Bronchial epithelial cell (primary cell): ENCODE measurements around the gene C17orf113. TPM values are rescaled to one million over a fixed set of nuclear protein-coding genes. Genes with fewer than 3 reads are reported as not detected.
"Not testable (repeated sequence)": the region's sequence is repeated elsewhere in the genome, so short reads cannot be mapped to it uniquely, and the experiment has no call there.

Experiments used
- DNase-seq: peaks from one replicate; pipeline ENCODE4 v3.0.0-alpha.2; 2010; ENCODE audit warnings: low read depth
- FAIRE-seq: peaks from 2 replicates; lab custom pipeline; 2011; peaks lifted over from hg19 to GRCh38; lab: Jason Lieb, UNC
- H3K27me3 ChIP-seq: 2 replicates; pipeline ENCODE4 v1.5.1; 2011; ENCODE audit warnings: low read length; ENCODE audit not compliant: control insufficient read depth, insufficient read depth
- H3K36me3 ChIP-seq: 2 replicates; pipeline ENCODE4 v1.5.1; 2011; ENCODE audit warnings: low read length; ENCODE audit not compliant: control insufficient read depth, insufficient read depth
- H3K4me3 ChIP-seq: 2 replicates; pipeline ENCODE4 v1.5.1; 2011; ENCODE audit warnings: mild to moderate bottlenecking, low read depth, low read length, control low read depth
- total RNA-seq: library from RNA; depleted of rRNA; stranded (reverse); fragments of >200 nt; gene quantifications from 2 replicates; pipeline ENCODE4 v1.2.1, GENCODE V29; 2014
- TF ChIP-seq, protein P1 (sequence below): IDR thresholded peaks from 2 replicates; pipeline ENCODE4 v1.5.1; 2011; ENCODE audit warnings: mild to moderate bottlenecking, moderate library complexity, low read length, control low read depth, inconsistent platforms; ENCODE audit not compliant: insufficient read depth, severe bottlenecking

The C17orf113 gene
- total RNA-seq, 1 donor from 2014 or later = 0.26 TPM

DNA sequence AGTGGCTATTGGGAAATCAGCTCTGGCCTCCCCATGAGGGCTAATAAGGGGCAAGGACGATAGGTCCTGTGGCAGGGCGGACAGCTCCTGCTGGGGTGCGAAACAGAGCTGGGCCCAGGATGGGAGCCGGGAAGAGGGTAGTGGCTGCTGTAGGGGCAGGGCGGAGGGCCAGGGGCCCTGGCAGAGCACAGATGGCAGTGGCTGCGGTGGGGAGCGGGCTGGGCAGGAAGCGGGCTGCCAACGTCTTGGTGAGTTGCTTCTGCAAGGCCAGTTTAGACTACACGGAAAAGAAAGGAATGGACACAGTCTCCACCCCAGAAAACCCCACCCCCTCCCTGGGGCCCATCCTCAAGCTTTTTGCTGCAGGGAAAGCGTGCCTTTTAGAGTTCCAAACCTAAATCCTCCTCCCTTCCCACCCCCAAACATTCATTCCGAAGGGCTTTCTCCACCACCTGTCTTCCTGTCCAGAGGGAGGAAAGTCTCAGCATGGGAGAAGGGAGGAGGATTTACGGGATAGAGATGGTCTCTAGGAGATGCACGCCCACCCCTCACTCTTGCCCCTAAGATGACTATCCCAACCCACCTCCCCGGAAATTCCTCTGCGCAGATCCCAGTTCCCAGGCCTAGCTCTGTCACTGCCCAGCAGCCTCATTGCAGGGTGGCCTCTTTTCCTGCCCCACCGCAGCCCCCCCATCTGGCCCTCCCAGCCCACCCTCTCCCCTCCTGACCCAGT, 23.4 kb downstream of the C17orf113 start:
- TF ChIP-seq, protein P1, sequence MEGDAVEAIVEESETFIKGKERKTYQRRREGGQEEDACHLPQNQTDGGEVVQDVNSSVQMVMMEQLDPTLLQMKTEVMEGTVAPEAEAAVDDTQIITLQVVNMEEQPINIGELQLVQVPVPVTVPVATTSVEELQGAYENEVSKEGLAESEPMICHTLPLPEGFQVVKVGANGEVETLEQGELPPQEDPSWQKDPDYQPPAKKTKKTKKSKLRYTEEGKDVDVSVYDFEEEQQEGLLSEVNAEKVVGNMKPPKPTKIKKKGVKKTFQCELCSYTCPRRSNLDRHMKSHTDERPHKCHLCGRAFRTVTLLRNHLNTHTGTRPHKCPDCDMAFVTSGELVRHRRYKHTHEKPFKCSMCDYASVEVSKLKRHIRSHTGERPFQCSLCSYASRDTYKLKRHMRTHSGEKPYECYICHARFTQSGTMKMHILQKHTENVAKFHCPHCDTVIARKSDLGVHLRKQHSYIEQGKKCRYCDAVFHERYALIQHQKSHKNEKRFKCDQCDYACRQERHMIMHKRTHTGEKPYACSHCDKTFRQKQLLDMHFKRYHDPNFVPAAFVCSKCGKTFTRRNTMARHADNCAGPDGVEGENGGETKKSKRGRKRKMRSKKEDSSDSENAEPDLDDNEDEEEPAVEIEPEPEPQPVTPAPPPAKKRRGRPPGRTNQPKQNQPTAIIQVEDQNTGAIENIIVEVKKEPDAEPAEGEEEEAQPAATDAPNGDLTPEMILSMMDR = no peak
- no peak overlapping the region for H3K4me3 ChIP-seq
- DNase-seq = no peak
- no peak for FAIRE-seq
- peaks cover 17% of the 10 kb centered on the region for H3K36me3 ChIP-seq
- H3K27me3 ChIP-seq = no peaks in the 10 kb centered on the region

DNA sequence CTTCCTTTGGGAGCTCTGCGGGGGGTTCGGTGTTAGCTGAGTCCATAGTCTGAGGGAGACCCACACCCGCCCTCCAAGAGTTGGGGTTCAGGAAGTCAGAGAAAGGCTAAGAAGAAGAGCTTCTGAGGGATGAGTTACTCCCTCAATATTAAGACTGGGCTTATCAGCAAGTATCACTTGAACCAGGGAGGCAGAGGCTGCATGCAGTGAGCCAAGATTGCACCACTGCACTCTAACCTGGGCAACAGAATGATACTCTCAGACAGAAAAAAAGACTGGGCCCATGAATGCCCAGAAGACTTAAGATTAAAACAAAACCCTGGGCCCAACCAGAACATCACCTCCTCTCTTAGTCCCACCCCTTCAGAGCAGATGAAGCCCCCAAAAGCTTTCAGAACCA, 24.5 kb downstream of the C17orf113 start:
- TF ChIP-seq, protein P1 = no peak
- no peak overlapping the region for H3K4me3 ChIP-seq
- no peaks in the 10 kb centered on the region for H3K27me3 ChIP-seq
- no peak for FAIRE-seq
- DNase-seq = no peak
- H3K36me3 ChIP-seq = peaks cover 18% of the 10 kb centered on the region

DNA sequence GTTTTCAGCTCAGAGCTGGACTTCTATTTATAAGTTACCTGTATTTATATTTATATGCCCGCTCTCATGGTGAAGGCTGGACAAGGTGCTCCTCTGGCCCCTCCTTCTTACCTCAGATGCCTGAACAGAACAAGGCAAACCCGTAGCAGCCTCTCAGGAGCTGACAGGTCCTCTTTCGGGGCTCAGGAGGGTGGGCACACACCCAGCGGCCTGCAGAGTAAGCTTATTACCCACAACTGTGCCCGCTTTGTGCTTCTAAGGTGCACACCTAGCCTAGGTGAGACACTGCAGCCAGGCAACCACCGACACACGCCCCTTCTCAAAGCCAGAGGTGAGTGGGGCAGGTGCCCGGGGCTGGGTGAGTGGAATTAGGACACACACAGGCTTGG, 25.2 kb downstream of the C17orf113 start:
- H3K4me3 ChIP-seq = no peak overlapping the region
- no peak for FAIRE-seq
- DNase-seq = no peak
- peaks cover 18% of the 10 kb centered on the region for H3K36me3 ChIP-seq
- TF ChIP-seq, protein P1 = no peak
- no peaks in the 10 kb centered on the region for H3K27me3 ChIP-seq

DNA sequence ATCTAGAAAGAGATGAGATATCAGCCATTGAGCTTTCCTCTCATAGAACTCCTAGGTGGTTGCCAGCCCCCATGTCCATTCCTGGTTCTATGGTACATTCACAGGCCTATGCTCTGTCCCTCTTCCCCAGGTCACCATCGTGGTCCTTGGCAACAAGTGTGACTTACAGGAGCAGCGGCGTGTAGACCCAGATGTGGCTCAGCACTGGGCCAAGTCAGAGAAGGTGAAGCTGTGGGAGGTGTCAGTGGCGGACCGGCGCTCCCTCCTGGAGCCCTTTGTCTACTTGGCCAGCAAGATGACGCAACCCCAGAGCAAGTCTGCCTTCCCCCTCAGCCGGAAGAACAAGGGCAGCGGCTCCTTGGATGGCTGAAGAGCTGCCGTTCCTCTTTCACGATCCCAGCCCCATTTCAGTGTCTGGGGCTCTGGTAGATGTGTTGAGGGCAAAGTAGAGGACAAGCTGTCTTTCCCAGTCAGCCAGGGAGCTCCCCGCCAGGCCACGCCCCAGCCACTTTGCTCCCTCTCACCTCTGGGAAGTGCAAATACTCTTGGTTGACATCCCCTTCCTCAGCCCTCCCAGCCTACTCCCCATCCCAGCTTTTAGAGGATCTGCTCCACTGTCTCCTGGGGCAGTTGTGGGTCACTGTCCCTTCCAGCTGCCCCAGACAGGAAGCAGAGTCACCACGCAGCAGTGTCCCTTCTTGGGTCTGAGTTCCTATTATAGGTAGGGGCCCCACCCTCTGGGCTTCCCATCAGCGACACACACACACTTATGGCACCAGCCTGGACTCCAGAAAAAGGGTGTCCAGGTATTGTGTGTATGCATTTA, 26.7 kb downstream of the C17orf113 start:
- FAIRE-seq (no peak), DNase-seq (no peak)
- H3K36me3 ChIP-seq = peaks cover 18% of the 10 kb centered on the region
- H3K27me3 ChIP-seq = no peaks in the 10 kb centered on the region
- no peak overlapping the region for H3K4me3 ChIP-seq
- TF ChIP-seq, protein P1 = no peak

DNA sequence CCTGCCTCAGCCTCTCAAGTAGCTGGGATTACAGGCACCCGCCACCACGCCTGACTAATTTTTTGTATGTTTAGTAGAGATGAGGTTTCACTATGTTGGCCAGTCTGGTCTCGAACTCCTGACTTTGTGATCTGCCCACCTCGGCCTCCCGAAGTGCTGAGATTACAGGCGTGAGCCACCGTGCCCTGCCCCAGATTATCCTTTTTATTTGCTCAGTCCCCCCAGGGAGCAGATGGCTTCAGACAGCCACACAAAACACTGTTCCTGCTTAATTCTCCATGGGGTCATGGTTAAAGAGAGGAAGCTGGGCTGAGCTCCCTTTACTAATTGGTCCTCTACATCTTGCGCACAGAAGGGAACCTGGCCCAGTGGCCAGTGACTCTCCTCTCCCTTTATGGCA, 29.6 kb downstream of the C17orf113 start:
- not testable (repeated sequence) for DNase-seq, H3K27me3 ChIP-seq, FAIRE-seq
- peak overlapping the region; percentile 84 for H3K4me3 ChIP-seq
- H3K36me3 ChIP-seq = peaks cover 18% of the 10 kb centered on the region

DNA sequence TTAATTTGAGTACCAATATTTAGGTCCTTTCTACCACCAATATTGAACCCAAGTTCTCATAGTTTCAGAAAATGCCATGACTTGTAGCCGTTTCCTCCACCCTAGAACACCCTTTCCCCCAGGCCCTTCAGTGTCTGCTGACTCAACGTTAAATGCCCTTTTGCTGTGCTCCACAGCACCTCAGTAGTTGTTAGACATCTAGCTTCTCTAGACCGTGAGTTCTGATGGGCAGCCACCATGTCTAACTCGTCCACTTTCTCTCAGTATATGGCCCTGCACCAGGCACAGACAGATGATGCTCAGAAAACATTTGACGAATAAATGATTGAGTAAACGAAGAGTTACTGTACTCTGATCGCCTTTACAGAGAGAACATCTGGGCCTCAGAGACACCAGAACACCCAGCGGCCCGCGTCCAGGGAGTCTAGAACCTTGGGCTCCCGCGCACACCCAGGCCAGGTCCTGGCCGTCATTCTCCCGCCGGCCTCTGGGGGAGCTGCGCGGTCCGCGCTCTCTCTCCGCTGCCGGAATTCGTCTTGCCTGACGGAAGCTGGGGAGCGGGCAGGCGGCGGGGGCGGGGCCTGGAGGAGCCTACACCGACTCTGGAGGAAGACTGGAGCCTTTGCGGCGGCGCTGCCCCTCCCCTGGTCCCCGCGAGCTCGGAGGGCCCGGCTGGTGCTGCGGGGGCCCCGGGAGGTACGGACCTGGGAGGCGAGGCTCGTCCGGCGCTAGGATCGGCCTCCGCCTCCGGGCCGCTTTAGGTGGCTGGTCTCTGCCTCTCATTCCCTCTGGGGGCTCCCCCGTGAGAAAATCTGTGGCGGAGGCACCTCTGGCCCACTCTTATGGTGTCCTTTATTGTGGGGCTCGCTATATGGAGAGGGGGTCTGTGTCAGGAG, 30.6 kb downstream of the C17orf113 start, which contains the start of gene NKIRAS2:
Gene NKIRAS2 (plus strand): TSS at position 582 of the 896 bp plus-strand sequence. CDS start 1,488 bp downstream, outside the sequence.
- TF ChIP-seq, protein P1 = peak; percentile 90
- peak; percentile 74 for DNase-seq
- H3K4me3 ChIP-seq = peak within 1 kb of the TSS; percentile 84
- no peaks in the 10 kb centered on the region for H3K27me3 ChIP-seq
- peaks cover 18% of the 10 kb centered on the region for H3K36me3 ChIP-seq
- FAIRE-seq = no peak
